ENCODE results near the gene NUBPL.

NUBPL gene

GRCh38 chr14:31895206-31895605 is 334.0 kb downstream of the NUBPL start:
- H3K27ac Mint-ChIP-seq: no peak overlapping the region
- H3K27me3 Mint-ChIP-seq (ENCODE audit: low read depth, poor library complexity): peaks cover 3% of the 10 kb centered on the region
- H3K4me1 Mint-ChIP-seq: peaks cover 37% of the 10 kb centered on the region
- H3K9me3 Mint-ChIP-seq: no peaks in the 10 kb centered on the region
- H3K4me3 Mint-ChIP-seq: no peak overlapping the region
- no peaks in the 10 kb centered on the region for H3K36me3 Mint-ChIP-seq (ENCODE audit: low read depth)
- TF ChIP-seq CTCF (IDR thresholded peaks at IDR 0.05): no peak
- DNase-seq: no peak

- Mint-ChIP-seq H3K4me3 (no peak overlapping the region), H3K9me3 (no peaks in the 10 kb centered on the region), H3K36me3 (ENCODE audit: low read depth) (no peaks in the 10 kb centered on the region), H3K27ac (no peak overlapping the region), H3K27me3 (ENCODE audit: low read depth, poor library complexity) (peaks cover 3% of the 10 kb centered on the region), H3K4me1 (peaks cover 37% of the 10 kb centered on the region)
- DNase-seq: no peak
- TF ChIP-seq CTCF (IDR thresholded peaks at IDR 0.05): no peak
Measured at GRCh38 chr14:31895646-31896045, 334.4 kb downstream of the NUBPL start.

- Mint-ChIP-seq H3K4me3 (no peak overlapping the region), H3K36me3 (ENCODE audit: low read depth) (no peaks in the 10 kb centered on the region), H3K27me3 (ENCODE audit: low read depth, poor library complexity) (peaks cover 3% of the 10 kb centered on the region), H3K9me3 (no peaks in the 10 kb centered on the region), H3K4me1 (peaks cover 29% of the 10 kb centered on the region), H3K27ac (peak overlapping the region; percentile 13)
- no peak for DNase-seq
- no peak for TF ChIP-seq CTCF (IDR thresholded peaks at IDR 0.05)
Measured at GRCh38 chr14:31897581-31898186, 336.5 kb downstream of the NUBPL start.

- no peak for TF ChIP-seq CTCF (IDR thresholded peaks at IDR 0.05)
- Mint-ChIP-seq H3K36me3 (ENCODE audit: low read depth) (no peaks in the 10 kb centered on the region), H3K4me1 (peaks cover 18% of the 10 kb centered on the region), H3K9me3 (no peaks in the 10 kb centered on the region), H3K27me3 (ENCODE audit: low read depth, poor library complexity) (peaks cover 3% of the 10 kb centered on the region), H3K4me3 (no peak overlapping the region), H3K27ac (no peak overlapping the region)
- no peak for DNase-seq
Measured at GRCh38 chr14:31898838-31899528, 337.8 kb downstream of the NUBPL start.

- no peaks in the 10 kb centered on the region for H3K36me3 Mint-ChIP-seq (ENCODE audit: low read depth)
- DNase-seq: no peak
- peaks cover 3% of the 10 kb centered on the region for H3K27me3 Mint-ChIP-seq (ENCODE audit: low read depth, poor library complexity)
- TF ChIP-seq CTCF (IDR thresholded peaks at IDR 0.05): no peak
- H3K9me3 Mint-ChIP-seq: no peaks in the 10 kb centered on the region
- H3K27ac Mint-ChIP-seq: no peak overlapping the region
- no peaks in the 10 kb centered on the region for H3K4me1 Mint-ChIP-seq
- no peak overlapping the region for H3K4me3 Mint-ChIP-seq
Measured at GRCh38 chr14:31902002-31902401, 340.8 kb downstream of the NUBPL start.
